HG03521 (cell line): ENCODE data around the gene HOXA4.
A peak's percentile ranks its signal among the peaks of the same experiment; 100 is the strongest.

Source experiments
- ATAC-seq: cut with Tn5 transposase; IDR thresholded peaks from one replicate; pipeline ENCODE4 v1.9.1; 2021; ENCODE audit warnings: mild to moderate bottlenecking, moderate library complexity; ENCODE audit not compliant: unreplicated experiment

The HOXA4 gene

DNA sequence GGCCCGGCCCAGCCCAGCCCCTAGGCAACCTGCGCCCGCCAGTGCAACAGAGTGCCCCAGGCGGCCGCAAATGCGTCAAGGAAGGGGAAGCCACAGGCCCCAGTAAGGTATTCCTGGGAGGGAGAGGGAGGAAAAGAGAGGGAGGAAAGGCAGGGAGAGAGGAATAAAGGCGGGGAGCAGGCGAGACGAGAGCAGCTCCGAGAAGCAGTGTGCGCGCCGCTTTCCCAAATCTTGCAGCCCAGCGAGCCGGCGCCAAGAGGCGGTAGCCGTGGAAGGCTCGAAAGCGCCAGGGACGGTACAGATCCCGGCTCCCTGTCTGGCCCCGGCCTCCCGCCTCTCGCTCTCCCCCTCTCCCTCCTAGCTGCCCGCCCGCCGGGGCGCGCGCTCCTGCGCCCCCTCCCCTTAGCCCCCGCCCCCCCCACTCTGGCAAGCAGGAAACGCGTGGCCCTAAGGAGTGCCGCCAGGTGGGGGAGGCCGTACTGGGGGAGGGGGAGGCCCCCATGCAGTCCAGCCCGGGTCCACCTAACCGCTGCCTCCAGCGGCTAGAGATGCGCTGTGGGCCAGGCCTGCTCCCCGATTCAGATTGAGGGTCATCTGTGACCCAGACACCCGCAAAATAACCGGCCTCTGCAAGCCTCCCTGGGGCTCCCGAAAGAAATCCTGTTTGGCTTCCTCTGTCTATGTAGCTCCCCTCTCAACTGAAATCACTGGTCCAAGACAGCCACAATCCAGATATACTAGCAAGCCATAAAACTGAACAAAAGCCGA is 39.3 kb upstream of the HOXA4 start:
- ATAC-seq: no peak

DNA sequence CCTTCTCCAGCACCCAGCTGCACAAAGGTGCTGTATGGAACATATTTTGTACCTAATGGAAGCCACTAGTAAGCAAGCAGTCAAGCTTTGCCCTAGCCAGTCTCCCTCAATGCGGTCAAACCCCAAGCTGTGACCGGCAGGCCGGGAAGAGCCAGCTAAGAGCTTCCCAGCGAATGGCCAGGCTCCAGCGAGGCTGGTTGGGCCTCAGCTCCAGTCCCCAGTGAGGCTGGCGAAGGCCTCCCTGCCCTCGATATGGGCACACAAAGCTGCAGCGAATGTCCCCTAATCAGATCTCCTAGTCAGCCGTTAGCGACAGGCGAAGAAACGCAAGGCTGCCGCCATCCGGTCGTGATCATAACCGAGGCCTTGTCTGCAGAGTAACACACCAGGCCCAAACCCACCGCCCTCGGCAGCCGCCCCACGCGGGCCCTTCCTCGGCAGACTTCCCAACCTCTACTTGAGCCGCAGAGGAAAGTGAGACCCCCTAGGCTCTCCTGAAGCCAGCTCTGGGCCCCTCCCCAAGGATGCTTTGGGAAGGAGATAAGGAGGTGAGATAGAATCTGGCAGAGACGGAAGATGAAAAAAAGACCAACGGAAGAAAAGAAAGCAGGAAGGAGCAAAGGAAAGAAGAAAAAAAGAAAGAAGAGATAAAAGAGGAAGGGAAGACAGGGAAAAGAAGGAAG is 37.8 kb upstream of the HOXA4 start:
- ATAC-seq: no peak

DNA sequence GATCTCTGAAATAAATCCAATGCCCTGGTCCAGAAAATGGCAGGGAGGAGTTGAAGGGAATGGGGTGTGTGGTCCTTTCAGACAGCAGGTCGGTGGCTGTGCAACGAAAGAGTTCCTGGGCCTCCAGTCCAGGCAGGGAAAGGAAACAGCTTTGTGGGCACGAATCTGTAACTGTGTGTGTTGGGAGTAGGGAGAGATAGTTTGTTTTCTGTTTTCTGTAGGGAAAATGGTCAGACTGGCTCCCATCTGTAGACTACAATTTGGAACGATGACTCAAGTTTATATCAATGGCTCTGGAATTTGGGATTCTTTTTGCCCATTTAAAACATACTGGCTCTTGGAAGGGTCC is 37.3 kb upstream of the HOXA4 start:
- no peak for ATAC-seq

DNA sequence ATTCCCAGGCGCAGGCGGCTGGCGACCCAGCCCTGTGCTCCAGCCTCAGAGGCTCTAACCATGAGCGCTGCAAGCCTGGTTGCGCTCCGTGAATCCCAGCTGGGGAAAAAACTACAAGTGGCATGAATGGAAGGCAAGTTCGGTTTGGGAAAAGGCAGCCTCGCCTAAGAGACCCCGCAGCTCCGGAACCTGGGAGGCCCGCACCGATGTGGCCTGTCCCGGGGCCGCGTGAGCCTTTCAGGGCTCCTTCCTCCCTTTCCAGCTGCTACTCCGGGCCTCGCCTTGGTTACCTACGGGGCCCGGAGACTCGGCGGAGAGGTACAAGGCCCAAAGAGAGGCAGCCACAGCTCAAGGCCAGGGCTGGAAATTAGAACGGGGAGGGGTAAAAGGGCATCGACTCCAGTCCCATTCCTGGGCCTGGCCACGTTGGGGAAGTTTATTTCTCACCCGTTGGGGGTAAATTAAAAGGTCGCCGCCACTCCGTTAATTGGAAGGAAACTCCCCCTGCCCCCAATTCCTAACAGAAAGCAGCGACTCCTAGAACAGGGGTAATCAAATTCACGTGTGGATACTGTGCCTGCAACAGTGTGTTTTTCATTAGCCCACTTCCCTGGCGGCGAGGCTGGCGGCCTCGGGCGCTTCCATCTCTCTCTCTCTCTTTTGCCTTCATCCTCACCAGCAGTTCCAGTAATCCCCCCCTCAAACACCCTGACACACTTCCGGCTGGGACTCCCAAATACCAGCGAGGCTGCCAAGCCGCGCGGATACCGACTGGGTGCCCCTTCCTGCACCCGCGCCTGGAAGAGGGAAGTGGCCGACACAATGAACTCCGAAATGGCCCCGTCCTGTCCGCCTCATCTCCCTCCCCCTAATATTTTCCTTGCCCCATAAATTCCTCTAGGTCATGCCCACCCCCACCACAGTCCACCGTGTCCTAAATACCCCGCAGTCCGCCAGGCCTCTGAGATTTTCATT is 36.3 kb upstream of the HOXA4 start:
- no peak for ATAC-seq

DNA sequence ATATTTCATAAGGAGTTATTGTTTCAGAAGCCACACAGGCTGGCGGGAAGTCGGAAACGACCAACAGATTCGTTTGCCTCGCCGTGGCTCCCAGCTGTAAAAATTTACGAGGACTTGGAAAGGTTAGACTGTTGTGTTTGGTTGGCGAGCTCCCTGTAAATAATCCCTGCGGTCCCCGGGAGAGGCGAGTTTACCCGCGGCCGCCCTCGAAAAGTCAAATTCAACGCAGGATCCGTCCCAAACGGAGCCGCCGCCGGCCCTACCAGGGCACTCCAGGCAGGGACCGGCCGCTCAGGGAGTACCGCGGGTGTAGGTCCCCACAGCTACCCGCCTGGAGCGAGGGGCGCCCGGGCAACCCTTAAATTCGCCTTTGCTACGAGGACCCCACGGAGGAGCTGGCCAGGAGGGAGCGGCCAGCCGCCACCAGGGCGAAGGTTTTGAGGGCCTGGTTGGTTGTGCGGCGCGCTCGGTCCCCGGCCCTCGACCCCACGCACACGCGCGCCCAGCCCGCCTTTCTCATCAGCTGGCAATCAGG is 35.5 kb upstream of the HOXA4 start:
- ATAC-seq: no peak

DNA sequence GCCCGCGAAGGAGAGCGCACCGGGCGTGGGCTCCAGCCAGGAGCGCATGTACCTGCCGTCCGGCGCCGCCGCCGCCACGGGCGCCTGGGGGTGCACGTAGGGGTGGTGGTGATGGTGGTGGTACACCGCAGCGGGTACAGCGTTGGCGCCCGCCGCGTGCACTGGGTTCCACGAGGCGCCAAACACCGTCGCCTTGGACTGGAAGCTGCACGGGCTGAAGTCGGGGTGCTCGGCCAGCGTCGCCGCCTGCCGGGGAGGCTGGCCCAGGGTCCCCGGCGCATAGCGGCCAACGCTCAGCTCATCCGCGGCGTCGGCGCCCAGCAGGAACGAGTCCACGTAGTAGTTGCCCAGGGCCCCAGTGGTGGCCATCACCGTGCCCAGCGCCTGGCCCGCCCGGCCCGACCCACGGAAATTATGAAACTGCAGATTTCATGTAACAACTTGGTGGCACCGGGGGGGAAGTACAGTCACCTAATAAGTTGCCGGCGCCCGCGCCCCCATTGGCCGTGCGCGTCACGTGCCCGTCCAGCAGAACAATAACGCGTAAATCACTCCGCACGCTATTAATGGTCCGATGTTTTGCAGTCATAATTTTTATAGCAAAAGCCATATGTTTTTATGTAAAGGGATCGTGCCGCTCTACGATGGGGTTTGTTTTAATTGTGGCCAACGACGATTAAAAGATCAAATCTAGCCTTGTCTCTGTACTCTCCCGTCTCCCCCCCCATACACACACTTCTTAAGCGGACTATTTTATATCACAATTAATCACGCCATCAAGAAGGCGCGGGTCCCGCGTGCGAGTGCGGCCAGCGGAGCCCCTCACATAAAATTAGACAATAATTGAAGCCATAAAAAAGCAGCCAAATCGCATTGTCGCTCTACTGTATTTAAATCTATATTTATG is 34.8 kb upstream of the HOXA4 start, which contains the start of gene HOXA9:
TSS of gene HOXA9 (minus strand) at position 449 of the 907 bp plus-strand sequence. CDS start at position 369, 80 bp downstream.
- no peak for ATAC-seq

DNA sequence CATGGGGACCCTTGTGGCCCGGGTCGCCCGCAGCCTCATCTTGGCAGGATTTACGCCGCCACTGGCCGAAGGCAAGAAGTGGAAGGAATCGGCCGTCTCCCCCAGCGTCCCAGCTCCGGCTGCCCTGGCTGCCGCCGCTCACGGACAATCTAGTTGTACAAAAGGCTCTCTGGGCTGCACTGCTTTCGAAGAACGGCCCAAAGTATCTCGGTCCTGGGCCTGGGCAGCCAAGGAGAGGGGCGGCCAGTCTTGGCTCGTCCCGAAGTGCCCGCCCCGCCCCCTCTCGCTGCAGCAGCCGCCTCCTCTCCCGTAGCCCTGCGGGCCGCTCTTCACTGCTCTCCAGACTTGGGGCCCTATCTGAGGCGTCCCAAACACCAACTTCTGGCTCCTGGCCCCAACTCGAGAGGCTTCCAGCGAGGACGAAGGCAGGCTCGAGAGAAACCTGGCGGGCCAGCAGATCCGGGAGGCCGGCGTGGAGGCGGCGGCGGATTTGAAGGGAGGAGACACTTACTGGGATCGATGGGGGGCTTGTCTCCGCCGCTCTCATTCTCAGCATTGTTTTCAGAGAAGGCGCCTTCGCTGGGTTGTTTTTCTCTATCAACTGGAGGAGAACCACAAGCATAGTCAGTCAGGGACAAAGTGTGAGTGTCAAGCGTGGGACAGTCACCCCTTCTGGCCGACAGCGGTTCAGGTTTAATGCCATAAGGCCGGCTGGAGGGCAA is 34.0 kb upstream of the HOXA4 start:
- no peak for ATAC-seq

DNA sequence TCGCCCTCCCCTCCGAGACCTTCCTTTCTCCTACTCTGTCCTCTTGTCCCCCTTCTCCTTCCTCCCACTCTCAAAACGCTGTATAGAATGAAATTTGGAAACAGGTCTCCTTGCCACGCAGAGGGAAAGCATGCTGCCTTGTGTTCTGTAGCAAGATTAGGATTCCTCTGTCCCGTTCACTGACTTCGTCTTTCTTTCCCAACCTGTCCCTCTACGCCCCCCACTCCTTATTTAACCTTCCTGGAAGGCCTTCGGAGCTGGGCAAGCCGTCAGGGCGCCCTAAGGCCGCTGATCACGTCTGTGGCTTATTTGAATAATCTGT is 33.4 kb upstream of the HOXA4 start:
- no peak for ATAC-seq

DNA sequence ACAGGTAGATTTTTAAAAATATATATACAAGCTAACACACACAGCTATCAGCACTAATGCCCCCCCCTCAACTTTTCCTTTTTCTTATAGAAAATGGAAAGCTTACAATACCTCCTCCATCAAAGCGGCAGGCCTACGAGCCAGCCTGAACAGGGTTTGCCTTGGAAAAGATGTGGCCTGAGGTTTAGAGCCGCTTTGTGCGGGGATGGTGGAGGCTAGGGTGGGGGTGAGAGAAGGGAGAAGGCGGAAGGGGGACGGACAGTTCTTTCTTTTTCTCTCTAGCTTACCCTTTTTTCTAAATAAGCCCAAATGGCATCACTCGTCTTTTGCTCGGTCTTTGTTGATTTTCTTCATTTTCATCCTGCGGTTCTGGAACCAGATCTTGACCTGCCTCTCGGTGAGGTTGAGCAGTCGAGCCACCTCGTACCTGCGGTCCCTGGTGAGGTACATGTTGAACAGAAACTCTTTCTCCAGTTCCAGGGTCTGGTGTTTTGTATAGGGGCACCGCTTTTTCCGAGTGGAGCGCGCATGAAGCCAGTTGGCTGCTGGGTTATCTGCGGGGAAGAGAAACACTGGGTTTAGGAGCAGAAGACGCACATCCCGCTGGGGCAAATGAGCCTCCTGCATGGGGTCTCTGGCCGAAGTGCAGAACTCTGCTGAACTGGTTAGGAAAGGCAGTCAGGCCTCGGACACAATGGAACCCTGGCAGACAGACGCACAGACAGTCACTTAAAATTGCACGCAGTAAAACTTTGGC is 32.9 kb upstream of the HOXA4 start:
- ATAC-seq: no peak

DNA sequence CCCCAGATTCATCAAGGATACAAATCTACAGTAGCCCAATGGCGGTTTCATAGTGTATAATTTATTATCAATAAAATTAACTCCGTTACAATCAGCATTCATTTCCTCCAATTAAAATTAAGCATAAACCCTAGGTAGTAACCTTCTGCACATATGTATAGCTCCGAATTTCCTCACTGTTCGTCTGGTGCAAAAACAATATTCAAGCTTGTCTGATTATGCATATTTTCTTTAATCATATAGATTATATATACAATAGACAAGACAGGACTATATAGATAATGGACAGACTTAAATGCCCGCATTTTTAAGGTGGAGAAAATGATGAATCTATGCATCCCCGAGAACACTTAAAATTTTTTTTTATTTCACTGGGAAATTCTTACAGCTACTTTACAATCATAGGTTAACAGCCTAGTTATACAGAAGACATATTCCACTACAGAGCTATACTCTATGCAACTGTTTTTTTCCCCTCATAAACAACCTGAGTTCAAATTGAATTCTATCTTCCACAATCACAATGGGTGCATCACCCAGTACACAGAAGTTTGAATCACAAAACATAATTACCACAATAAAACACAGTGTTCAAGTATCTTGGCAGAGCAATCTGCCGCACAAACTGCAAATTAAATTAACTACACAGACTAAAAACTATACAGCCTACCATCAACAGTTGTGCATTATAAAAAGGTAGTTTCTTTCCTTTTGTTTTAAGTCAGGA is 32.2 kb upstream of the HOXA4 start:
- no peak for ATAC-seq

DNA sequence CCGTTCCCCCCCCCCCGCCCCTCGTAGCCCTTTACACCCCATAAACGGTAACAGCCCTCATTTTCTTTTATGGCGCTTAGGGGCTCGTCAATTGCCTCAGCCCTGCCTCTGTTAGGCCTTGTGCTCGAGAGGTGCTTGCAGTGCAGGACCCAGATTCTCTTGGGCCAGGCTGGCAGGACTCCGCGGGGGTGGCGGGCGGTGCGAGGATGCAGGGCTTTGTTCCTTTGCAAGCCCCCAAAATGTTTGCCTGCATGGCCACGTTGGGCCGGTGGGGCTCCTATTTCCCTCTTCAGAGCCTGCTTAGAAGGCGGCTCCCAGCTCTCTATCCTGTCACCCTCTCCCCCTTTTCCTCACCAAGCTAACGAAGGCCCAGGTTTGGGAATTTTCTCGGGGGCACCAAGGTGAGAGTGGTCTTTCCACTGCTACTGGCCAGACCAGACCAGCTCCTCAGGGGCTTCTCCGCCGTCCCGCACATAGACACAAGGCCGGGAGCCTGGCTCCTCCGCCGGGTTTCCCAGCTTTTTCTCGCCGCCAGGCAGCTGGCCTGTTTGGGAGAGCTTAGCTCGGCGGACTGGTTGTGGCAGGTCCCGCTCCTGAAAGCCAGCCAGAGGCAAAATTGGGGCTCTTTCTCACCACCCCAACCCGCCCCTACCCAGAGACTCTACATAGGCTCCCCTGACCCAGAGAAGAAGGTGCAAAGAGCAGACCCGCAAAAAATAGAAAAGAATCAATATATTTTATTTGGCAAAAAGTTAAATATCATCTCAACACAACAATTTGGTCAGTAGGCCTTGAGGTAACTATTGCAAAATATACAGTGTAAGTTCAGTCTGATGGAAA is 31.4 kb upstream of the HOXA4 start:
- no peak for ATAC-seq

DNA sequence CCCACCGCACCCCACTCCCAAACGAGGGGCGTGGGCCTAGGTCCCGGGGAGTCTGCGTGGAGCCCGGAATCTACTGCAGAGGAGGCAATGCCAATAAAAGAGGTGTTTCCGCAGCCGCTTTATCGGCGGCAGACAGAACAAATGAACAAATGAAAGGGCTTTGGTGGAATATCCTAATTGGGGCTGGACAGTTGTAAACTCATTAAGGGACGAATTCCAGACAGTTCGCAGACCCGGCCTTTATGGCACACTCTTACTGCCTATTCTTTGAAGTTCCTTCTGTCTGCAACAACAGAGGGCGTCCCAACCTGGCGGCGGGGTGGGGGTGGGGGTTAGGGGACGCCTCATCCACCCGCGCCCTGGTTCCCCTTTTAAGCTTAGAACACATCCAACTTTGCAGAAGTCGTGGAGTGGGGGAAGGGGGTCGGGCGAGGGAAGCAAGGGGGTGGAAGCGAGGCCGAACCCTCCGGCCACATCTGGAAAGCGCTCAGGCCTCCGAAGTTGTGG is 30.7 kb upstream of the HOXA4 start:
- no peak for ATAC-seq

GRCh38 chr7:27160546-27161213 is 30.1 kb upstream of the HOXA4 start:
- ATAC-seq: peak; percentile 40

DNA sequence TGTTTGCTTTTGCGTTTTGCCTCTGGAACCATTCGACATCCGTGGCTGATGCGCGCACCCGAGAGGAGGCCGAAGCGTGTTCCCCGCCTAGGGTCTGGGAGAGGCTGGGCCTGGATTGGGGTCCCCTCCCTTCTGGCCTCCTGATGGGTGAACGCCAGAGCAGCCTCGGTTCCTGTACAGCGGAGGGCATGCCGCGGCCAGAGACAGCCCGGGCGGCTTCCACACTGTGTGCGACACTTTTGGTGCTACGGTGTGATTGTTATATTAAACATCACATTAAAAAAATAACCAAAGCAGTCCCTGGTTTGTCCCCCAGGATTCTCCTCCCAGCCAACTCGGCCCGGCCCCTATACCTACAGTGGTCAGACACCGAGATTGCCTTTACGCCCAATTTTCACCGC is 29.6 kb upstream of the HOXA4 start:
- no peak for ATAC-seq

- ATAC-seq: no peak
Measured at GRCh38 chr7:27159266-27160144, 28.9 kb upstream of the HOXA4 start.
